Tibial nerve (tissue), 4 donors: Measurements from ENCODE around the gene TNS3.

Source experiments
- CTCF ChIP-seq, 5 experiments: fragments of 200-600 bp in 3 of 5; fragments of 450-650 bp in 2 of 5; sonication (generic) in 3 of 5; IDR thresholded peaks; one replicate each; pipeline ENCODE4 v1.5.1; 2016 to 2019; ENCODE audit warnings: antibody characterized with exemption in 5 of 5, mild to moderate bottlenecking in 3 of 5, moderate library complexity in 2 of 5
- EP300 ChIP-seq, 2 donors: sonication (generic); formaldehyde crosslinking; IDR thresholded peaks; one replicate each; pipeline ENCODE4 v1.6.1; 2017; ENCODE audit warnings: antibody characterized with exemption in 2 of 2, mild to moderate bottlenecking in 1 of 2
- POLR2A ChIP-seq, 2 donors: fragments of 450-650 bp; IDR thresholded peaks; one replicate each; pipeline ENCODE4 v1.6.1; 2017; ENCODE audit warnings: antibody characterized with exemption in 2 of 2, mild to moderate bottlenecking in 2 of 2, moderate library complexity in 2 of 2

GRCh38 chr7:47587976-47588375 is 6.1 kb upstream of the TNS3 start:
- no peak for TF ChIP-seq CTCF (IDR thresholded peaks at IDR 0.05)
- TF ChIP-seq POLR2A (IDR thresholded peaks at IDR 0.05): no peak
- TF ChIP-seq EP300 (IDR thresholded peaks at IDR 0.05): no peak
